SH-SY5Y (cell line): ENCODE measurements around the gene TLE2.

Source experiments
- GATA2 ChIP-seq: IDR thresholded peaks from 2 replicates; pipeline ENCODE4 v1.6.1; 2011; ENCODE audit warnings: mild to moderate bottlenecking, low read depth, low read length
- GATA3 ChIP-seq: IDR thresholded peaks from 2 replicates; pipeline ENCODE4 v1.6.1; 2011; ENCODE audit warnings: low read depth, mild to moderate bottlenecking, low read length, moderate library complexity

DNA sequence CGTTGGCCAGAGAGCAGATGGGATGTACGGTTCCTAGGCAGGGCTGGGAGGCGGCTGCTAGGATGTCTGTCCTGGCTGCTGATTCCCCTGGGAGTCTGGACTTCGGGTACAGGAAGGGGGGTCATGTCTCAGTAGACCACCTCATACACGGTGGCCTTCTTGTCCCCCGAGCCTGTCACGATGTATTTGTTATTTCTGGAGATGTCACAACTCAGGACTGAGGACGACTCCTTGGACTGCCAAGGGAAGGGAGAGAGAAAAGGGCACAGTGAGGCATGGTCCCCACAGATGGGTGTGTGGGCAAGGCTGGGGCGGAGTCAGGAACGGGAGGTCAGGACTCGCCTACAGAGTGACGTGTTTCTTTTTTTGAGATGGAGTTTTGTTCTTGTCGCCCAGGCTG, 31.4 kb downstream of the TLE2 start:
- no peak for TF ChIP-seq GATA2
- TF ChIP-seq GATA3 = no peak
